HG03095 (cell line): ENCODE results near the gene SMIM35.

ENCODE experiments used
- ATAC-seq: cut with Tn5 transposase; IDR thresholded peaks from one replicate; pipeline ENCODE4 v1.9.1; 2021; ENCODE audit warnings: moderate library complexity; ENCODE audit not compliant: unreplicated experiment

SMIM35 gene

GRCh38 chr11:118007040-118007439 is 79.7 kb downstream of the SMIM35 start:
- no peak for ATAC-seq

GRCh38 chr11:118006153-118006534 is 80.6 kb downstream of the SMIM35 start:
- ATAC-seq: no peak

GRCh38 chr11:118005224-118006152 is 81.3 kb downstream of the SMIM35 start:
- ATAC-seq: no peak

- no peak for ATAC-seq
Measured at GRCh38 chr11:118004543-118005223, 82.1 kb downstream of the SMIM35 start.

GRCh38 chr11:118003456-118003855 is 83.3 kb downstream of the SMIM35 start:
- no peak for ATAC-seq

GRCh38 chr11:118002541-118003423 is 84.0 kb downstream of the SMIM35 start:
- no peak for ATAC-seq

- no peak for ATAC-seq
Measured at GRCh38 chr11:118002010-118002540, 84.7 kb downstream of the SMIM35 start.

GRCh38 chr11:118001494-118001971 is 85.2 kb downstream of the SMIM35 start:
- no peak for ATAC-seq

GRCh38 chr11:118000850-118001228 is 85.9 kb downstream of the SMIM35 start:
- ATAC-seq: no peak

GRCh38 chr11:118000067-118000849 is 86.5 kb downstream of the SMIM35 start:
- no peak for ATAC-seq

GRCh38 chr11:117999354-117999993 is 87.3 kb downstream of the SMIM35 start:
- no peak for ATAC-seq

GRCh38 chr11:117998664-117999353 is 88.0 kb downstream of the SMIM35 start:
- no peak for ATAC-seq

- peak; percentile 61 for ATAC-seq
Measured at GRCh38 chr11:117997823-117998579, 88.8 kb downstream of the SMIM35 start.

- ATAC-seq: no peak
Measured at GRCh38 chr11:117997406-117997805, 89.4 kb downstream of the SMIM35 start.

GRCh38 chr11:117996058-117996457 is 90.7 kb downstream of the SMIM35 start:
- ATAC-seq: no peak

GRCh38 chr11:117995472-117995871 is 91.3 kb downstream of the SMIM35 start:
- no peak for ATAC-seq

GRCh38 chr11:117993988-117994745 is 92.6 kb downstream of the SMIM35 start:
- ATAC-seq: no peak
